HL-60 (cell line): Measurements from ENCODE around the gene EIF2B2.

Experiments
- DNase-seq, 2 experiments: peaks; one replicate each; pipeline ENCODE4 v3.0.0-alpha.2; 2010 to 2020; ENCODE audit warnings: low read depth in 1 of 2, low spot score in 1 of 2
- H3K27ac ChIP-seq: fragments of 250-450 bp; sonication (Bioruptor Pico); replicated peaks from 2 replicates; pipeline ENCODE4 v1.5.1; 2020; ENCODE audit warnings: mild to moderate bottlenecking, moderate library complexity
- H3K27me3 ChIP-seq: fragments of 250-450 bp; sonication (Bioruptor Pico); 2 replicates; pipeline ENCODE4 v1.5.1; 2021; ENCODE audit warnings: mild to moderate bottlenecking, moderate library complexity; ENCODE audit not compliant: insufficient read depth, poor library complexity, severe bottlenecking
- H3K4me3 ChIP-seq: replicated peaks from 2 replicates; pipeline ENCODE4 v1.5.1; 2011; ENCODE audit warnings: mild to moderate bottlenecking, control low read depth, low read length; ENCODE audit not compliant: insufficient read depth
- CTCF ChIP-seq: IDR thresholded peaks from one replicate; pipeline ENCODE4 v1.5.1; 2011; ENCODE audit warnings: low read length, control low read depth, inconsistent platforms; ENCODE audit not compliant: insufficient read depth
- GABPA ChIP-seq: IDR thresholded peaks from 2 replicates; pipeline ENCODE4 v1.6.1; 2012; ENCODE audit warnings: low read depth
- POLR2AphosphoS5 ChIP-seq: IDR thresholded peaks from 2 replicates; pipeline ENCODE4 v1.6.1; 2012; ENCODE audit warnings: low read depth
- REST ChIP-seq: IDR thresholded peaks from 2 replicates; pipeline ENCODE4 v1.6.1; 2012; ENCODE audit warnings: low read depth; ENCODE audit not compliant: insufficient replicate concordance
- SPI1 ChIP-seq: IDR thresholded peaks from 2 replicates; pipeline ENCODE4 v1.6.1; 2012; ENCODE audit warnings: low read depth, mild to moderate bottlenecking, borderline replicate concordance
- long read RNA-seq: library from polyadenylated mRNA; unstranded; transcript quantifications from one replicate; pipeline ENCODE4 v2.0.0, GENCODE V29; 2020

The EIF2B2 gene
- long read RNA-seq, full-length matches to known transcripts: 124 of 129 reads
- long read RNA-seq, partial matches to known transcripts: 3 of 129 reads
- long read RNA-seq, other reads (novel, unspliced or antisense): 2 of 129 reads

GRCh38 chr14:75002392-75003249, at the start of gene EIF2B2:
Gene EIF2B2, plus strand, starts transcription at chr14:75002921. Its CDS starts 70 bp downstream, at chr14:75002991.
- no peaks in the 10 kb centered on the region for H3K27me3 ChIP-seq
- DNase-seq: peak; percentile 82 to 94
- peak within 1 kb of the TSS; percentile 76 for H3K27ac ChIP-seq
- TF ChIP-seq POLR2AphosphoS5 (peak; percentile 20; the same call in 1 of the 2 replicates), CTCF (no peak), SPI1 (peak; percentile 34; the same call in 1 of the 2 replicates), REST (no peak), GABPA (peak; percentile 89)
- peak within 1 kb of the TSS; percentile 89 for H3K4me3 ChIP-seq

- DNase-seq: no peak
- no peak overlapping the region for H3K4me3 ChIP-seq
- no peaks in the 10 kb centered on the region for H3K27me3 ChIP-seq
- TF ChIP-seq REST (no peak), SPI1 (no peak), CTCF (no peak), GABPA (no peak), POLR2AphosphoS5 (no peak)
- no peak overlapping the region for H3K27ac ChIP-seq
Measured at GRCh38 chr14:74953686-74954085, 49.0 kb upstream of the EIF2B2 start.

GRCh38 chr14:74954232-74954946, 48.3 kb upstream of the EIF2B2 start:
- Histone ChIP-seq H3K4me3 (no peak overlapping the region), H3K27ac (no peak overlapping the region), H3K27me3 (no peaks in the 10 kb centered on the region)
- DNase-seq: no peak
- TF ChIP-seq GABPA (no peak), POLR2AphosphoS5 (no peak), SPI1 (no peak), REST (no peak), CTCF (no peak)
